Vagina (tissue), 2 donors: ENCODE data around the gene MEN1. TPM values are rescaled to one million over a fixed set of nuclear protein-coding genes. Genes with fewer than 3 reads are reported as not detected.

Source experiments
- DNase-seq, 2 donors: peaks; one replicate each; pipeline ENCODE4 v3.0.0-alpha.2; 2017; ENCODE audit errors: extremely low spot score in 2 of 2
- H3K27ac ChIP-seq: fragments of 200-600 bp; sonication (generic); one replicate; pipeline ENCODE4 v1.5.1; 2019
- H3K27me3 ChIP-seq: fragments of 200-600 bp; sonication (generic); one replicate; pipeline ENCODE4 v1.5.1; 2019
- H3K36me3 ChIP-seq, 2 donors: fragments of 200-600 bp; sonication (generic); one replicate each; pipeline ENCODE4 v1.5.1; 2017 to 2019
- H3K4me1 ChIP-seq: fragments of 200-600 bp; sonication (generic); one replicate; pipeline ENCODE4 v1.5.1; 2019
- H3K4me3 ChIP-seq, 2 donors: fragments of 200-600 bp; sonication (generic); 1 replicate in 1 of 2; 2 replicates in 1 of 2; pipeline ENCODE4 v1.5.1; 2016 to 2019
- H3K9me3 ChIP-seq: fragments of 200-600 bp; sonication (generic); one replicate; pipeline ENCODE4 v1.5.1; 2019
- CTCF ChIP-seq, 3 experiments: fragments of 450-650 bp in 2 of 3; fragments of 200-600 bp in 1 of 3; sonication (generic) in 1 of 3; IDR thresholded peaks; one replicate each; pipeline ENCODE4 v1.5.1; 2017 to 2019; ENCODE audit warnings: antibody characterized with exemption in 3 of 3, mild to moderate bottlenecking in 2 of 3, moderate library complexity in 2 of 3
- POLR2A ChIP-seq, 2 donors: fragments of 450-650 bp; IDR thresholded peaks; one replicate each; pipeline ENCODE4 v1.6.1; 2017; ENCODE audit warnings: antibody characterized with exemption in 2 of 2, mild to moderate bottlenecking in 2 of 2, moderate library complexity in 2 of 2
- POLR2AphosphoS5 ChIP-seq, 2 donors: sonication (generic); formaldehyde crosslinking; IDR thresholded peaks; one replicate each; pipeline ENCODE4 v1.9.0; 2017; ENCODE audit warnings: antibody characterized with exemption in 2 of 2, mild to moderate bottlenecking in 2 of 2, low read depth in 1 of 2; ENCODE audit not compliant: insufficient read depth in 1 of 2
- intact Hi-C: fragments of 100-400 bp; cut with DNase I; formaldehyde crosslinking; loops from one replicate; pipeline ENCODE4 v1.15.1; 2023
- total RNA-seq: library from RNA; depleted of rRNA; stranded (reverse); fragments of >200 nt; gene quantifications from one replicate; pipeline ENCODE4 v1.2.3, GENCODE V29; 2016

The MEN1 gene
- total RNA-seq, 1 donor from 2014 or later, result 27.0 TPM

GRCh38 chr11:64829536-64830251 is 19.3 kb upstream of the MEN1 start:
- no peaks in the 10 kb centered on the region for H3K4me1 ChIP-seq
- H3K9me3 ChIP-seq, result no peaks in the 10 kb centered on the region
- DNase-seq, result no peak
- intact Hi-C loops, result no loop called here
- no peaks in the 10 kb centered on the region for H3K27me3 ChIP-seq
- no peak overlapping the region for H3K27ac ChIP-seq
- H3K4me3 ChIP-seq, result no peak overlapping the region
- TF ChIP-seq CTCF (IDR thresholded peaks at IDR 0.05), result no peak
- TF ChIP-seq POLR2A (IDR thresholded peaks at IDR 0.05), result no peak
- TF ChIP-seq POLR2AphosphoS5 (IDR thresholded peaks at IDR 0.05; ENCODE audit: insufficient read depth in 1 of 2, low read depth in 1 of 2), result no peak
- peaks cover 0 to 7% of the 10 kb centered on the region in 2 donors for H3K36me3 ChIP-seq

GRCh38 chr11:64827451-64827839 is 17.1 kb upstream of the MEN1 start:
- Histone ChIP-seq H3K9me3 (no peaks in the 10 kb centered on the region), H3K4me3 (no peak overlapping the region), H3K36me3 (peaks cover 0 to 7% of the 10 kb centered on the region in 2 donors), H3K4me1 (no peaks in the 10 kb centered on the region), H3K27me3 (no peaks in the 10 kb centered on the region), H3K27ac (no peak overlapping the region)
- intact Hi-C loops, result no loop called here
- no peak for TF ChIP-seq CTCF (IDR thresholded peaks at IDR 0.05)
- TF ChIP-seq POLR2A (IDR thresholded peaks at IDR 0.05), result no peak
- TF ChIP-seq POLR2AphosphoS5 (IDR thresholded peaks at IDR 0.05; ENCODE audit: insufficient read depth in 1 of 2, low read depth in 1 of 2), result no peak
- no peak for DNase-seq

- H3K9me3 ChIP-seq, result no peaks in the 10 kb centered on the region
- H3K36me3 ChIP-seq, result peaks cover 0 to 7% of the 10 kb centered on the region in 2 donors
- H3K4me1 ChIP-seq, result no peaks in the 10 kb centered on the region
- intact Hi-C loops, result no loop called here
- TF ChIP-seq POLR2AphosphoS5 (IDR thresholded peaks at IDR 0.05; ENCODE audit: insufficient read depth in 1 of 2, low read depth in 1 of 2) (no peak), CTCF (IDR thresholded peaks at IDR 0.05) (no peak), POLR2A (IDR thresholded peaks at IDR 0.05) (no peak)
- H3K4me3 ChIP-seq, result no peak overlapping the region
- DNase-seq, result no peak
- H3K27me3 ChIP-seq, result no peaks in the 10 kb centered on the region
- no peak overlapping the region for H3K27ac ChIP-seq
Measured at GRCh38 chr11:64826578-64827450, 16.5 kb upstream of the MEN1 start.

- Histone ChIP-seq H3K4me1 (no peaks in the 10 kb centered on the region), H3K27ac (no peak overlapping the region), H3K4me3 (no peak overlapping the region), H3K27me3 (no peaks in the 10 kb centered on the region), H3K36me3 (peaks cover 0 to 7% of the 10 kb centered on the region in 2 donors), H3K9me3 (no peaks in the 10 kb centered on the region)
- no peak for TF ChIP-seq CTCF (IDR thresholded peaks at IDR 0.05)
- DNase-seq, result no peak
- intact Hi-C loops, result no loop called here
Measured at GRCh38 chr11:64826062-64826461, 15.7 kb upstream of the MEN1 start.
